HG03342 (cell line): Measurements from ENCODE around the gene THSD7B.

ENCODE experiments used
- ATAC-seq: cut with Tn5 transposase; IDR thresholded peaks from one replicate; pipeline ENCODE4 v1.9.1; 2021; ENCODE audit warnings: mild to moderate bottlenecking, moderate library complexity; ENCODE audit not compliant: unreplicated experiment

THSD7B gene

DNA sequence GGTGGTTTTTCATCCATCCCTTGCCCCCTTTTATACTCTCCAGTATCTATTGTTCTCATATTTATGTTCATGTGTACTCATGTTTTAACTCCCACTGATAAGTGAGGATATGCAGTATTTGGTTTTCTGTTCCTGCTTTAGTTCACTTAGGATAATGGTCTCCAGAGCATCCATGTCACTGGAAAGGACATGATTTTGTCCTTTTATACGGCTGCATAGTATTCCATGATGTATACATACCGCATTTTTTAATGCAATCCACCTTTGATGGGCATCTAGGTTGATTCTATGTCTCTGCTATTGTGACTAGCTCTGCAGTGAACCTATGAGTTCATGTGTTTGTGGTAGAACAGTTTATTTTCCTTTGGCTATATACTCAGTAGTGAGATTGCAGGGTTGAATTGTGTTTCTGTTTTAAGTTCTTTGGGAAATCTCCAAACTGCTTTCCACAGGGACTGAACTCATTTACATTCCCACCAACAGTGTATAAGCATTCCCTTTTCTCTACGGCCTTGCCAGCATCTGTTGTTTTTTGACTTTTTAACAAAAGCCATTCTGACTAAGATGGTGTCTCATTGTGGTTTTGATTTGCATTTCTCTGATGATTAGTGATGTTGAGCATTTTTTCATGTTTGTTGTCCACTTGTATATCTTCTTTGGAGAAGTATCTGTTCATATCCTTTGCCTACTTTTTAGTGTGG, 420.2 kb downstream of the THSD7B start:
- ATAC-seq: no peak

DNA sequence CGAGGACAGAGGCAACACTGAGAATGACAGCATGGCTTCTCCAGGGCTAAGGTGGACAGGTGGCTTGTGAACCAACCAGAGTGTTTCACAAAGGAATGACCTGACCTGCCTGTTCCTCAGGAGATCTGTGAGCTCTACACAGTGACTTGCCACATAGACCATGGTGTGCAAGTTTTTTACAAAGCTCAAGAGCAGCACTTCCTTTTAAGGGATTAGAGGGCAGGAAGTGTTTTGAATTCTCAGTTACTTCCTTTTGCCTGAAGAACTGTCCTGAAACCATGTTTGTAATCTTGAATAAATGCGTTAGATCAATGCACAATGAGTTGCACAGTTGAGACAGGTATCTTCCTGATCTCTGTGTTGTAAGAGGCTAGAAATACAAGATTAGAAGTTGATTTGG, 421.9 kb downstream of the THSD7B start:
- ATAC-seq: no peak

DNA sequence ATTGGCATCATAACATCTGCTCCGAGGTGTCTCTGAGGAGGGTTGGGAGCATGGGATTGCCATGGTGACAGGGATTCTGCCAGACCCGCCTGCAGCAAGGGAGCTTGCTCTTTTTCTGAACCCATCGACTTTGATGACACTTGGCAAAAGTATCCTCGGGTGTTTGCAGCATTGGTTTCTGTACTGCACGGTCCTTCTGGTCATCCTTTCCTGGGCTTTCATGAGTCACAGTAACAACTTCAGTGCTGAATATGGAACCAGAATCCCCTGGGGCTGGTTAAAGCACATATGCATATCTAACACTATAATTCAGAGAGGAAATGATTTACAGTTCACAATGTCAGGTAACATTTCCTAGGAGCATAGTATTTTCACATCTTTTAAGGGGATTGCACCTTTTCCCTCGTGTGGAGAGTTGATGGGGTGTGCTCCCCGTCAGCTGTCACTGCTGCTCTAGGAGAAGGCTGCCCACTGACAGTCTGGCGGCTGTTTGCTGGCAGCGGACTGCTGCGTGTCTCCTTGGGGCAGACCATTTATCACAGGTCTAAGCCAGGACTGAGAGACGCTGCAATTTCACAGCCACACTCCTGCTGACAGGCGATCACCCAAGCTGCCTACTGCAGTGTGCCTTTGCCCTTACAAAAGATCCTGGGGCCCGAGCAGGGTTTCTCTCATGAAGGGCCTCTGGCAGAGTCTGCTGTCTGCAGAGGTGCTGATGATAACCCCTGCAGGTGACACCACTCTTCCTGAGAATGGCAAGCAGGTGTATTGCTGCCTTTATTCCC, 425.3 kb downstream of the THSD7B start:
- no peak for ATAC-seq

DNA sequence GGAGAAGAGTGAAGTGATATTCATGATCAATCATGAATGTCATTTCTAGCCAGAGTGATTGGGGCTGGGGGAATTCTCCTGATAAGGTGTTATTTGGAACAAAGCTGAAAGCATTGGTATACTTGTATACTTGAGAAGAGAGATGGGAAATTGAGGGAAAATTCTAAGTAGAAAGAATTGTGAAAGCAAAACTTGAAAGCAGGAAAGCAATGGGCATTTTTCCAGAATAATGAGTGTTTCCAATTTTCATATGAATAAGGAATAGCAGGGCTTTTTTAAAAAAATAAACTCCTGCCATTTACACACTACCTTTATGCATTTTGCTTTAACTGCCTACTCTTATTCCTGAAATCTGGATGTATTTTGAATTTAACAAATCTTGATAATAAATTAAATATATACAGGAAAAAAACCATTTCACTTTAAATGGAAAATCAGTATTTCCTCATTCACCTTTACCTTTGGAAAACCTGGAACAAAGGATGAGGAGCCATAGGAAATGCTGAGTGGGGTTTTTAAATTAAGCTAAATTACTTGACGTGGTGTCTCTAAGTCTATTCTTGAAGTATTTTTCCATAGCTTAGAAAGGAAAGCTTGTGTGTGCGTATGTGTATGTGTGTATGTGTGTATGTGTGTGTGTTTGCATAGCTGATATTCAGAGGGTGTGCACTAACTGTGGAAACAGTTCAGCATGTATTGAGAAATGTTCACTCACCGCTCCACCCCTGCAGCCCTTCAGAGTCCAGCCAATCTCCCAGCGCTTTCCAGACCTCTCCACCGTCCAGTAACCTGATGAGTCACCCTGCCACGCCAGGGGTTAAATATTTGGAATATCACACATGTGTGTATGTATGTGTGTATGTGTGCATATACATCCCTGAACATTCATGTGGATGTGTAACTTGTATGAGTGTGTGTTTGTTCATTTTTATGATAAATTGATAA, 427.3 kb downstream of the THSD7B start:
- ATAC-seq: no peak

DNA sequence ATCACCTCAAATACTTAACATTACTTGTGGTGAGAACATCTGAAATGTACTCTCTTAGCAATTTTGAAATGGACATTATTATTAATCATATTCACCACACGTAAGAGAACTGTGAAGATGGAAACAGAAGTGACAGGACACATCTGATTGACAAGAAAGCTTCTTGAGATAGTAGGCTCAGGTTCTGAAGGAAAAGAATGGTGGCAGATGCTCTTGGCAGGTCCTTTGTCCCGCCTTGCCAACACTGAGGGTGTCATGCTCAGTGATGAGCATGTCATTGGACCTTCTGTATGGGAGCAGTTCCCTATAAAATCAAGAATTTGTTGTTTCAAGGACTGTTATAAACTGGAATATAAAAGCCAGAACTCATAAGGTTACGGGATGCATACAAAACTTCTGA, 428.1 kb downstream of the THSD7B start:
- no peak for ATAC-seq

DNA sequence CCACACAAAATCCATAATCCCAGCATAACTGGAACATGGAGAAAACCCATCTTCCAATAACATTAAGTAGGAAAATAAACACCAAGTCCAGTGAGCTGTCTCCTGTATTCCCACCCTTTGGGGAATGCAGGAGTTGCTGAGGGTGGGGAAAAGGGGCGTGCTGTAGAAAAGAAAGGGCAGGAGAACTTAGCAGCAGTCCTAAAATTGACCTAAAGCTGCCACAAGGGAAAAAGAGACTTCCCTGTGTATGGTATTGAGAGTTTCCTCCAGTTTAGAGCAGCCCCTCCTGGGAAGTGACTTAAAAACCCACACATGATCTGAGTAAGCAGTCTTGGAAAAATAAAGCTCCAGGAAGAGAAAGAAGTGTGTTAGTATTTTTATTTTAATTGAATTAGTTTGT, 428.8 kb downstream of the THSD7B start:
- no peak for ATAC-seq

DNA sequence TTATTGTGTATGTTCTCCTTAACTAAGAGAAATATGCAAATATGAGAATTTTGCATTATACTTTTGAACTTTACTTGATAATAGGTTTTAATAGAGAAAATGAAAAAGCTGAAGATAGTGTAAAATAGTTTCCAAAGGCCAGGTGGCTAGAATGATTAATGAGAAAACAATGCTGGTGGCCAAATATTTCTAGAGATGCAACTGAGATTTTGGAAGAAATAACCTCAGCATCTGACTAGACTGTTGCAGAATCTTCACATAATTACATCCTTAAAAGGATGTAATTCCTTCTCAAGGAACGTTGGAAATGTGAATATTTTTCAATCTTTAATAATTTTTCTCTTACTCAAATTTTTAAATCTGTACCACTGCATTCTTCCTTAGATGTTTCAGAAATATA, 434.4 kb downstream of the THSD7B start:
- no peak for ATAC-seq

DNA sequence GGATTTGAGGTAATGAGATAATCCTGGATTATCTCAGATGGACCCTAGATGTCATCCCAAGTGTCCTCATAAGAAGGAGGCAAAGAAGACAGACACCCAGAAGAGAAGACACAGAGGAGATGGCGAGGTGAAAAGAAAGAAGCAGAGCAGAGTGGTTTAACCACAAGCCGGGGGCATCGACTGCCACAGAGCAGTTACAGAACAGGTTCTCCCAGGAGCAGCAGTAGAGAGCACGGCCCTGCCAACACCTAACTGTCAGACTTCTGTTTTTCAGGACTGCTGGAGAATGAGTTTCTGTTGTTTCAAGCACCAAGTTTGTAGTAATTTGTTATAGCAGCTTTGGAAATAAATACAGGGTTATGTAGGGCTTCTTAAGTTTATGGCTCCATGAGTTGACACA, 437.0 kb downstream of the THSD7B start:
- ATAC-seq: no peak

DNA sequence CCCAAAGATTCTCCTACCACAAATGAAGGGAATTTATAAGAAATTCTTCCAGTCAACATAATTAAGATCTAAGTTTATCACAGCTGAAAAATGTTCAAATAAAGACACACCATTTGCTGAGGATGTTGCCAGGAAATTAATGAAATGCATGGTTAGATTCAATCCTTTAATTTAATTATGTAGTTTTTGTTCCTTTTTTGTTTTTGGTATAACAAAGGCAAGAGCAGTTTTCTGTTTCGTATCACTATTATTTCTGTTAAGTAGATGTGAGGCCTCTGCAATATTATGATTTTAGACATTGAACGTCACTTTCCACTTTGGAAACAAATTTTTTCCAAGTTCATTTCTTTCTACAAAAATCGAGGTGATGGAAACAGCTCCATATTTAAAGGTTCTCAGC, 440.0 kb downstream of the THSD7B start:
- ATAC-seq: no peak

DNA sequence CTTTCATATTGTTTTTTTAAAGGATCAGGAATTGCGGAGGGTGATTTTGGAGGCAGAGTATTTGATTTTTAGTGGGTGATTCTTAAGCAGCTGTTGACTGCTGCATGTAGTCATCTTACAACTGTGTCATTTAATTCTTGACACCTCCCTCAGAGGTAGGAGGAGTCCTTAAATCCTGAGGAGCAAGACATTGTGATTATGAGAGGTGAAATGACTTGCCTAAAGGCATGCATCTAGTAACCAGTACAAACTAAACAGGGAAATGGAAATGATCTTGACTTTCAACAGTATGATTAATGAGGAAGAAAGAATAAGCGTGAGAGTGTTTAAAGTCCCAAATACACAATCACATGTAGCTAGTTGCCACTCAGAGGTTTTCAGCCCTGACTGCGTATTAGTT, 440.7 kb downstream of the THSD7B start:
- no peak for ATAC-seq

DNA sequence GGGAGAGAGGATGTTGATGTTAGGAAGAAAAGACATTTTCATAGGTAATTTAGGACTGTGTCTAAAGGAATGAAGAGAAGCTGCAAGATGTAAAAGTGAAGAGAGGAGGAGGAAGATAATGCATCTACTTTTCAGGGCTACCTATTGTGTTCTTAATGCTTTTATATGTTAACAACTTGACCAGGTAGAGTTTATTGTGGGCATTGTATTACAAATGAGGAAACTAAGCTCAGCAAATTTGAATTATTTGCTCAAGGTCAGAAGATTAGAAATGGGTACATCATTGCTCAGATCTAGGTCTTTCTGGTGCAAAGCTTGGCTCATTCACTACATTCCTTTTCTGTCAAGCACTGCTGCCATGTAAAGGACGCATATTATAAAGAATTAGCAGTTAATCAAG, 441.7 kb downstream of the THSD7B start:
- ATAC-seq: no peak

DNA sequence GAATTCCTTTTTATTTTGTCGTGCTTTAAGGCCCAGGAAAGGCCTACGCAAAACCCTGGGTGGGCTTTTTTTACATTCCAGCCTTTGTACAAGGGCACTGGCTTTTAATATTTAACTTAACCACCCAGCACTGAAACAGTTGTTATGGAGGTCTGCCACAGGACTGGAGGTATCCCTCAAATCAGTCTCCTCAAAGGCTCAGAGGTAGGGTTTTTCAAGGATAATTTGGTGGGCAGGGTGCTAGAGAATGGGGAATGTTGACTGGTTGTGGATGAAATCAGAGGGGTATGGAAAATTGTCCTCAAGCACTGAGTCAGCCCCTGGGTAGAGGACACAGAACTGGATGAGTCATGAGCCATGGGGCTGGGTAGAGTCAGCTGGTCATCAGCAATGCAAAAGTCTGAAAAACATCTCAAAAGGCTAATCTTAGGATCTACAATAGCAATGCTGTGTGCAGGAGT, 443.1 kb downstream of the THSD7B start:
- no peak for ATAC-seq

DNA sequence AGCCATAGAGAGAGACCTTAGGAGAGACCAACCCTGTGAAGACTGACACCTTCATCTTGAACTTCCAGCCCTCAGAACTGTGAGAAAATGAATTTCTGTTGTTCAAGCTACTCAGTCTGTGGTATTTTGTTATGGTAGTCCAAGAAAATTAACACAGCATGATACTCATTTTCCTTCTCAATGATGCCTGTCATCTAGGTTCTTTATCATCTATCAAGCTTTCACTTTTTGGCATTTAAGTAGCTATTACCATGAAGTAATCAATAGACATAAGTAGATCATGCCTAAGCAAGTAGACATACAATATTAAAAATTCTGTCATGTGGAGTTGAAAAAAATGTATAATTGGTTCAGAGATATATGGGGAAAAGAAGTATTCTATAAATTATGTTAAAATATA, 444.7 kb downstream of the THSD7B start:
- no peak for ATAC-seq

DNA sequence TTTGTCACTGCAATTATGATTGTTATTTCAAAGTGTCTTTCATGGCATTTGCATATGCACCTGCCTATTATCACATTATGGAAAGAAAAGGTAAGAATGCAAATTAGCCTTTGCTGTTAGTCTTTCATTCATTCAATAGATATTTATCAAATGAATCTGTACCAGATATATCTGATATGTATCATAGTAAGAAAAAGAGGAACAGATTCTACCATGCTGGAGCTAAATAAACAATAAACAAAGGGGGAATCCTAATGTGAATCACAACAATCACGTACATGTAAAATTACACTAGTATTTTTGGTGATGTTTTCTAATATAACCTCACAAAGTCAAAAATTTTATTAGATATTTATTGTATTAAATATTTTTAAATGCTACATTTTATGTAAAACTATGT, 446.4 kb downstream of the THSD7B start:
- no peak for ATAC-seq

DNA sequence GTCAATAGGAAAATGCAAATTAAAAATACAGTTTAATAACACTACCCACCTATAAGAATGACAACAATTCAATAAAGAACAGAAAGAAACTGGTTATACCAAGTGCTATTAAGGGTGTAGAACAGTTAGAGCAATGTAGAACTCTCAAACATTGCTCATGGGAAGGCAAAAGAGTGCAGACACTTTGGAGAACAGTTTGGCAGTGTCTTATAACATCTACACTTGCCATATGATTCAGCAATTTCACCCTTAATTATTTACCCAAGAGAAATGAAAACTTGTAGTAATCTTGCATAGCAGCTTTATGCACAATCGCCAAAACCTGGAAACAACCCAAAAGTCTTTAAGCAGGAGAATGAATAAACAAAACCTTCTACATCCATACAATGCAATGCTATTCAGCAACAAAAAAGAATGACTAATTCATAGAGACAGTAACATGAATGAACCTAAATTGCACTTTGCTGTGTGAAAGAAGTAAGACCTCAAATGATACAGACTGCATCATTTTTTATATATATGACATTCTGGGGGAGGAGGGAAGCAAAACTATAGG, 455.2 kb downstream of the THSD7B start:
- ATAC-seq: no peak

DNA sequence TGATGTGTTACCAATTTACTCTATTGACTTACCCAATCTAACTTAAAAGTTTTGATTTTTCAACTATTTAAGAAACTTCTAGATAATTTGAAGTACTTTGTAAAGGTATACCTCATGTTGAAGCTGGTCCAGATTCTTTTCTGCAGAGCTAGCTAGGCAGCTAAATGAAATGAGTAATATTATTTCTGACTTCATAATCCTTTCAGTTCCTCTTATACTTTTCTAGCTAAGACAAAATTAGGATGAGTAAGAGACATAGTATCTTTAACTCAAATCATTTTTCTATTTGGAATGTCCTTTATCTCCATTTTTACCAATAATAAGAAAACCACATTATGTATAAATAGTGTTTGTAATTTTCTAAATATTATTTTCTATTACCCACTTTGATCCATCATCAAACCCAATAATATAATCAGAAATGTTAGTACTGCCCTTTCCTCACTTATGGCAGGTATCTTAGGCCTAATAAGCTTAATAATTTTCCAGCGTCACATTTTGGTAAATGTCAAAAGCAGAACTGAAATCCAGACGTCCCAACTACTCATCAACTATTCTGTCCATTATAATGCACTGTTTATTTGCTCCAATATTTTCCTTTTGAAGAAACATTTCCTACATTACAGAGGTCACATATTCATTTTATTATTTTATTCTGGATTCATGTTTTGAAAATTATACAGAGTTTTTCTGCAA, 456.6 kb downstream of the THSD7B start:
- peak; percentile 72 for ATAC-seq

DNA sequence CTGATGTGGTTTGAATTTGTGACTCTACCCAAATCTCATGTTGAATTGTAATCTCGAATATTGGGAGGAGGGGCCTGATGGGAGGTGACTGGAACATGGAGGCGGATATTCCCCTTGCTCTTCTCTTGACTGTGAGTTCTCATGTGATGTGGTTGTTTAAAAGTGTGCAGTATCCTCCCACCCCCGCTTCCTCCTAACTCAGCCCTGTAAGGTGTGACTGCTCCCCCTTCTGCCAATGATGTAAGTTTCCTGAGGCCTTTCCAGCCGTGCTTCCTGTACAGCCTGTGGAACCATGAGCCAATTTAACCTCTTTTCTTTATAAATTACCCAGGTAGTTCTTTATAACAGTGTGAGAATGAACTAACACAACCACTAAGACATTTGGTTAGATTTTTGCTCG, 458.4 kb downstream of the THSD7B start:
- no peak for ATAC-seq

DNA sequence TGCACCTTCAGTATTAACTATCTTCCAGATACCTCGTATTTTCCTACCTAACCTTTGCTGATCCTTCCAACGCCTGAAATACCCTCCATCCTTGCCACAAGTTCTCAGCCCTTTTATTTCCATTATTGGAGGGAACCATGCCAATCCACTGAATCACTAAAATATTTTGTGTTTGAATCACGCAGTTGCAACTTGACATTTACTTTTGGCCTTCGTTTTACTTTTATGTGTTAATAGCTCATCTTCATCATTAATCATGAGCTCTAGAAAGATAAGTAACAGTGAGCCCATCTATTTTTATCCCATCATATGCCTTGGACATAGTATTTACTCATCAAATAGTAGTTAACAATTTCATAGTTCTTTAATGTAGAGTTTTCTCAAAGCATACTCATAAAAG, 463.2 kb downstream of the THSD7B start:
- no peak for ATAC-seq

DNA sequence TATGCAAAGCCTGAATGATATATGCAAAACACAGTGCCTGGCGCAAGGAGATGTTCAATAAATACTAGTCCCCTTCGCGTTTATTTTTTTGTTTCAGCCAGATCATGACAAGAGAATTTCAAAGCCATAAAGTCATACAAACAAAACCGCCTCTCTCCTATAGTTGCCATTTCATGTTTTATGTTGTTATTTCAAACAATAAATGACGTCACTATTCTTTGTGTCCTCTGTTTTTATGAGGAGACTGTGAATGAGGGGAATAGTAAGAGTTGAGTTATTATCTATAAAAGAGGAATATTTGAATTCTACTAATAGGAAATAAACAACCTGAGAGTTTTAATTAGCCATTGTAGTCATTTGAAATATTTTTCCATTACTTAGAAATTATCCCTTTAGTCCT, 464.5 kb downstream of the THSD7B start:
- no peak for ATAC-seq

DNA sequence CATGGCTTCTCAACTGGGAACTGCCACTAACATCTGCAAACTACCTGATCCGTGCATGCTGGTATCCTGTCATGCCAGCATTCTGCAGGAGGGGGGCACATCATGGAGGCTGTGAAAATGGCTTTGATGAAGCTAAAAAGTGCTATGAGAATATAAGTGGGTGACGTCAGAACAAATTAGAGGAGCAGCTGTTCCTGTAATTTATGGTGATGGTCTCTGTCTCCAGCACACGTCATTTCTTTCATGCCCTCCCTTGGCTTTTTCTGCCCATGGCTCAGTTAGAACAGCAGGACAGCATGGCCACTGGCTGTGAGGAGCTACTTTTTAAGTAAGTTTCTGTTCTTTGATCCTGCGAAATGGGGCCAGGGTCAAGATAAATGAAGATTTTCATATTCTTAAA, 466.3 kb downstream of the THSD7B start:
- no peak for ATAC-seq

DNA sequence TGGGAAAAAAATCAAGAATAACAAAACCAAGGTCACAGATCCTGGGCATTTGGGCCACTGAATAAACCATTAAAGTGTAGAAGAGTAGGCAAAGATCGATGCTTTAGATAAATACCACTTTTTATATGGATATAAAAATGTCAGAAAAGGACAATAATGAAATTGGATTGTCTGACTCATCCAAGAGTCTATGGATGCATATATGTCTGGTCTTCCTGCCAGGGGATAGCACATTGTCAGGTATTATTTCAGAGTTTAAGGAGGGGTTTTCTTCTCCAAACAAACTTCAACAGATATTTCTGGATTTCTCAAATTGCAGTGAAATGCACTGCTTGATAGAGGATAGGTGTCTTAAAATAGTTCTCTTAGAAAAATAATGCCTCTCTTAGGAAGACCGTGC, 466.7 kb downstream of the THSD7B start:
- ATAC-seq: no peak
